ENCODE results near the gene WDR27.

DNA sequence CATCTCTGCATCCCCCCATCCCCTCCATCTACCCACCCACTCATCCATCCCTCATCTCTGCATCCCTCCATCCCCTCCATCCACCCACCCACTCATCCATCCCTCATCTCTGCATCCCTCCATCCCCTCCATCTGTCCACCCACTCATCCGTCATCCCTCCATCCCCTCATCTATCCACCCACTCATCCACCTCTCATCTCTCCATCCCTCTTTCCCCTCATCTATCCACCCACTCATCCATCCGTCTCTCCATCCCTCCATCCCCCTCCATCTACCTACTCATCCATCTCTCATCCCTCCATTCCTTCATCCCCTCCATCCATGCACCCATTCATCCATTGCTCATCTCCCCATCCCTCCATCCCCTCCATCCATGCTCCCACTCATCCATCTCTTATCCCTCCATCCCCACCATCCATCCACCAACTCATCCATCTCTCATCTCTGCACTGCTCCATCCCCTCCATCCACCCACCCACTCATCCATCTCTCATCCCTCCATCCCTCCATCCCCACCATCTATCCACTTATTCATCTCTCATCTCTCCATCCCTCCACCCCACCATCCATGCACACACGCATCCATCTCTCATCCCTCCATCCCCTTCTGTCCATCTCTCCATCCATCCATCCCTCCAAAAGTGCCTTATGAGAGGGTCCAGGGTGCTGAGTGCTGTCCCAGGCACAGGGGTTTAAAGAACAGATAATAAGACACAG lies 51.4 kb downstream of the WDR27 start:
- TF ChIP-seq, protein P1, sequence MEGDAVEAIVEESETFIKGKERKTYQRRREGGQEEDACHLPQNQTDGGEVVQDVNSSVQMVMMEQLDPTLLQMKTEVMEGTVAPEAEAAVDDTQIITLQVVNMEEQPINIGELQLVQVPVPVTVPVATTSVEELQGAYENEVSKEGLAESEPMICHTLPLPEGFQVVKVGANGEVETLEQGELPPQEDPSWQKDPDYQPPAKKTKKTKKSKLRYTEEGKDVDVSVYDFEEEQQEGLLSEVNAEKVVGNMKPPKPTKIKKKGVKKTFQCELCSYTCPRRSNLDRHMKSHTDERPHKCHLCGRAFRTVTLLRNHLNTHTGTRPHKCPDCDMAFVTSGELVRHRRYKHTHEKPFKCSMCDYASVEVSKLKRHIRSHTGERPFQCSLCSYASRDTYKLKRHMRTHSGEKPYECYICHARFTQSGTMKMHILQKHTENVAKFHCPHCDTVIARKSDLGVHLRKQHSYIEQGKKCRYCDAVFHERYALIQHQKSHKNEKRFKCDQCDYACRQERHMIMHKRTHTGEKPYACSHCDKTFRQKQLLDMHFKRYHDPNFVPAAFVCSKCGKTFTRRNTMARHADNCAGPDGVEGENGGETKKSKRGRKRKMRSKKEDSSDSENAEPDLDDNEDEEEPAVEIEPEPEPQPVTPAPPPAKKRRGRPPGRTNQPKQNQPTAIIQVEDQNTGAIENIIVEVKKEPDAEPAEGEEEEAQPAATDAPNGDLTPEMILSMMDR (IDR thresholded peaks at IDR 0.05): no peak
- no peak for TF ChIP-seq POLR2A (IDR thresholded peaks at IDR 0.05)
